ENCODE data around the gene HSBP1L1.

Gene HSBP1L1

GRCh38 chr18:79921984-79922965 is 42.2 kb upstream of the HSBP1L1 start:
- no CpG with 5 or more reads among the region's 24 CpGs for whole genome bisulfite sequencing (ENCODE audit: insufficient coverage, insufficient read length)
- H3K27me3 ChIP-seq (ENCODE audit: control insufficient read depth, insufficient read depth, low read length), result no peaks in the 10 kb centered on the region
- H3K9me3 ChIP-seq (ENCODE audit: control insufficient read depth, insufficient read depth, low read length), result no peaks in the 10 kb centered on the region
- H3K4me3 ChIP-seq (ENCODE audit: low read length), result no peak overlapping the region
- no peak for DNase-seq (ENCODE audit: low read depth, low spot score)
- H3K27ac ChIP-seq (ENCODE audit: low read length), result no peak overlapping the region
- no peaks in the 10 kb centered on the region for H3K36me3 ChIP-seq (ENCODE audit: control insufficient read depth, insufficient read depth, low read length)
- 0 out of 2 replicates have a peak, but pooled peaks cover 2% of the 10 kb centered on the region for H3K4me1 ChIP-seq (ENCODE audit: control insufficient read depth, insufficient read depth, low read length)

- H3K4me3 ChIP-seq (ENCODE audit: low read length), result no peak overlapping the region
- no CpG with 5 or more reads among the region's 17 CpGs for WGBS (ENCODE audit: insufficient coverage, insufficient read length)
- no peak overlapping the region for H3K27ac ChIP-seq (ENCODE audit: low read length)
- H3K4me1 ChIP-seq (ENCODE audit: control insufficient read depth, insufficient read depth, low read length), result 0 out of 2 replicates have a peak, but pooled peaks cover 2% of the 10 kb centered on the region
- H3K36me3 ChIP-seq (ENCODE audit: control insufficient read depth, insufficient read depth, low read length), result no peaks in the 10 kb centered on the region
- no peak for DNase-seq (ENCODE audit: low read depth, low spot score)
- H3K9me3 ChIP-seq (ENCODE audit: control insufficient read depth, insufficient read depth, low read length), result no peaks in the 10 kb centered on the region
- H3K27me3 ChIP-seq (ENCODE audit: control insufficient read depth, insufficient read depth, low read length), result no peaks in the 10 kb centered on the region
Measured at GRCh38 chr18:79922971-79923411, 41.5 kb upstream of the HSBP1L1 start.

- WGBS (ENCODE audit: insufficient coverage, insufficient read length), result no CpG with 5 or more reads among the region's 26 CpGs
- H3K27ac ChIP-seq (ENCODE audit: low read length), result no peak overlapping the region
- 0 out of 2 replicates have a peak, but pooled peaks cover 2% of the 10 kb centered on the region for H3K4me1 ChIP-seq (ENCODE audit: control insufficient read depth, insufficient read depth, low read length)
- H3K36me3 ChIP-seq (ENCODE audit: control insufficient read depth, insufficient read depth, low read length), result no peaks in the 10 kb centered on the region
- H3K9me3 ChIP-seq (ENCODE audit: control insufficient read depth, insufficient read depth, low read length), result no peaks in the 10 kb centered on the region
- H3K27me3 ChIP-seq (ENCODE audit: control insufficient read depth, insufficient read depth, low read length), result no peaks in the 10 kb centered on the region
- no peak overlapping the region for H3K4me3 ChIP-seq (ENCODE audit: low read length)
- no peak for DNase-seq (ENCODE audit: low read depth, low spot score)
Measured at GRCh38 chr18:79923896-79924585, 40.4 kb upstream of the HSBP1L1 start.

- Histone ChIP-seq H3K36me3 (ENCODE audit: control insufficient read depth, insufficient read depth, low read length) (no peaks in the 10 kb centered on the region), H3K27me3 (ENCODE audit: control insufficient read depth, insufficient read depth, low read length) (no peaks in the 10 kb centered on the region), H3K9me3 (ENCODE audit: control insufficient read depth, insufficient read depth, low read length) (no peaks in the 10 kb centered on the region), H3K4me3 (ENCODE audit: low read length) (no peak overlapping the region), H3K27ac (ENCODE audit: low read length) (no peak overlapping the region), H3K4me1 (ENCODE audit: control insufficient read depth, insufficient read depth, low read length) (0 out of 2 replicates have a peak, but pooled peaks cover 2% of the 10 kb centered on the region)
- no peak for DNase-seq (ENCODE audit: low read depth, low spot score)
- no CpG with 5 or more reads among the region's 25 CpGs for WGBS (ENCODE audit: insufficient coverage, insufficient read length)
Measured at GRCh38 chr18:79924814-79925731, 39.4 kb upstream of the HSBP1L1 start.

GRCh38 chr18:79926306-79926705 is 38.1 kb upstream of the HSBP1L1 start:
- 0 out of 2 replicates have a peak, but pooled peaks cover 2% of the 10 kb centered on the region for H3K4me1 ChIP-seq (ENCODE audit: control insufficient read depth, insufficient read depth, low read length)
- no CpG with 5 or more reads among the region's 11 CpGs for WGBS (ENCODE audit: insufficient coverage, insufficient read length)
- H3K9me3 ChIP-seq (ENCODE audit: control insufficient read depth, insufficient read depth, low read length), result no peaks in the 10 kb centered on the region
- H3K36me3 ChIP-seq (ENCODE audit: control insufficient read depth, insufficient read depth, low read length), result no peaks in the 10 kb centered on the region
- H3K27ac ChIP-seq (ENCODE audit: low read length), result no peak overlapping the region
- H3K4me3 ChIP-seq (ENCODE audit: low read length), result no peak overlapping the region
- H3K27me3 ChIP-seq (ENCODE audit: control insufficient read depth, insufficient read depth, low read length), result no peaks in the 10 kb centered on the region
- DNase-seq (ENCODE audit: low read depth, low spot score), result no peak

GRCh38 chr18:79926715-79927606 is 37.5 kb upstream of the HSBP1L1 start:
- WGBS (ENCODE audit: insufficient coverage, insufficient read length), result 100% methylated on average over 2 of the region's 21 CpGs
- H3K27me3 ChIP-seq (ENCODE audit: control insufficient read depth, insufficient read depth, low read length), result no peaks in the 10 kb centered on the region
- H3K4me3 ChIP-seq (ENCODE audit: low read length), result no peak overlapping the region
- H3K4me1 ChIP-seq (ENCODE audit: control insufficient read depth, insufficient read depth, low read length), result 0 out of 2 replicates have a peak, but pooled peaks cover 2% of the 10 kb centered on the region
- no peaks in the 10 kb centered on the region for H3K9me3 ChIP-seq (ENCODE audit: control insufficient read depth, insufficient read depth, low read length)
- no peaks in the 10 kb centered on the region for H3K36me3 ChIP-seq (ENCODE audit: control insufficient read depth, insufficient read depth, low read length)
- no peak overlapping the region for H3K27ac ChIP-seq (ENCODE audit: low read length)
- no peak for DNase-seq (ENCODE audit: low read depth, low spot score)

GRCh38 chr18:79927607-79928562 is 36.6 kb upstream of the HSBP1L1 start:
- DNase-seq (ENCODE audit: low read depth, low spot score), result no peak
- H3K9me3 ChIP-seq (ENCODE audit: control insufficient read depth, insufficient read depth, low read length), result no peaks in the 10 kb centered on the region
- no CpG with 5 or more reads among the region's 25 CpGs for WGBS (ENCODE audit: insufficient coverage, insufficient read length)
- no peak overlapping the region for H3K27ac ChIP-seq (ENCODE audit: low read length)
- no peaks in the 10 kb centered on the region for H3K36me3 ChIP-seq (ENCODE audit: control insufficient read depth, insufficient read depth, low read length)
- H3K4me1 ChIP-seq (ENCODE audit: control insufficient read depth, insufficient read depth, low read length), result 0 out of 2 replicates have a peak, but pooled peaks cover 2% of the 10 kb centered on the region
- H3K27me3 ChIP-seq (ENCODE audit: control insufficient read depth, insufficient read depth, low read length), result no peaks in the 10 kb centered on the region
- no peak overlapping the region for H3K4me3 ChIP-seq (ENCODE audit: low read length)

- Histone ChIP-seq H3K27me3 (ENCODE audit: control insufficient read depth, insufficient read depth, low read length) (no peaks in the 10 kb centered on the region), H3K4me1 (ENCODE audit: control insufficient read depth, insufficient read depth, low read length) (0 out of 2 replicates have a peak, but pooled peaks cover 2% of the 10 kb centered on the region), H3K9me3 (ENCODE audit: control insufficient read depth, insufficient read depth, low read length) (no peaks in the 10 kb centered on the region), H3K27ac (ENCODE audit: low read length) (no peak overlapping the region), H3K36me3 (ENCODE audit: control insufficient read depth, insufficient read depth, low read length) (no peaks in the 10 kb centered on the region), H3K4me3 (ENCODE audit: low read length) (no peak overlapping the region)
- no CpG with 5 or more reads among the region's 9 CpGs for WGBS (ENCODE audit: insufficient coverage, insufficient read length)
- DNase-seq (ENCODE audit: low read depth, low spot score), result no peak
Measured at GRCh38 chr18:79928563-79928960, 35.9 kb upstream of the HSBP1L1 start.
